Lower lobe of right lung (tissue), 2 donors: Measurements from ENCODE around the gene BBX. TPM values are rescaled to one million over a fixed set of nuclear protein-coding genes. Genes with fewer than 3 reads are reported as not detected.
A peak's percentile ranks its signal among the peaks of the same experiment; 100 is the strongest.

Experiments
- ATAC-seq, 2 donors: fragments of 200-7000 bp; cut with Tn5 transposase; one replicate each; pipeline ENCODE4 v1.9.1; 2020 to 2022; ENCODE audit warnings: mild to moderate bottlenecking in 2 of 2, moderate library complexity in 2 of 2
- DNase-seq: peaks from one replicate; pipeline ENCODE4 v3.0.0-alpha.2; 2020
- H3K27ac ChIP-seq: fragments of 200-600 bp; one replicate; pipeline ENCODE4 v1.8.0; 2022
- H3K27me3 ChIP-seq: fragments of 200-600 bp; one replicate; pipeline ENCODE4 v1.8.0; 2022; ENCODE audit warnings: low read depth
- H3K36me3 ChIP-seq: fragments of 200-600 bp; one replicate; pipeline ENCODE4 v1.8.0; 2022; ENCODE audit warnings: mild to moderate bottlenecking
- H3K4me1 ChIP-seq: fragments of 200-600 bp; one replicate; pipeline ENCODE4 v1.8.0; 2022
- H3K4me3 ChIP-seq: fragments of 200-600 bp; one replicate; pipeline ENCODE4 v1.8.0; 2022; ENCODE audit warnings: mild to moderate bottlenecking
- H3K9me3 ChIP-seq: fragments of 200-600 bp; one replicate; pipeline ENCODE4 v1.8.0; 2022
- intact Hi-C: fragments of 100-400 bp; cut with DNase I; formaldehyde crosslinking; loops from one replicate; pipeline ENCODE4 v1.11.0; 2022
- total RNA-seq: library from RNA; stranded (reverse); fragmentation: NEBNext Ultra II Directional; extraction: Animal tissue kit (Norgen Biotek cat#: 25700); gene quantifications from one replicate; pipeline ENCODE4 v1.2.1, GENCODE V29; 2021
- TF ChIP-seq, protein P1 (sequence below): fragments of 200-600 bp; IDR thresholded peaks from one replicate; pipeline ENCODE4 v1.8.0; 2022; ENCODE audit warnings: antibody characterized with exemption, mild to moderate bottlenecking
- donor health status: DM: no; HTN: yes; CAD: no; lungs with severe emphysema.

The BBX gene
- total RNA-seq, 1 donor from 2014 or later: 58.3 TPM

DNA sequence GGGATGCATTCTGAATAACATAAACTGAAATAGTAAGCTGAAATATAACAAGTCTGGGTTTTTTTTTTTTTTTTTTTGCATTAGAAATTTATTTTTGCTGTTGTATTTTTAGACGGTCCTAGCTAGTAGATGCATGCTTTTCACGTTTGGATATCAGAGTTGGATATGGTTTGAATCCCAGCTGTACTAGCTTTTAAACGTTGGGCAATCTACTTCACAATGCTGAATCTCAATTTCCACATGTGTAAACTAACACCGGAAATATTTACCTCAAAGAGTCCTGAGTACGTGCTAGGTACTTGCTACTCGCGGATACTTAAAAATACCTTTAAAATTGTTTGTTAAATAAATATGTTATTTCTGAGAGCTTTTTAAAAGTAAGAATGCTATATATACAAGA is 139.8 kb downstream of the BBX start:
- H3K27ac ChIP-seq: peak overlapping the region; percentile 25
- peaks cover 30% of the 10 kb centered on the region for H3K4me1 ChIP-seq
- intact Hi-C loops: no loop called here
- TF ChIP-seq, protein P1, sequence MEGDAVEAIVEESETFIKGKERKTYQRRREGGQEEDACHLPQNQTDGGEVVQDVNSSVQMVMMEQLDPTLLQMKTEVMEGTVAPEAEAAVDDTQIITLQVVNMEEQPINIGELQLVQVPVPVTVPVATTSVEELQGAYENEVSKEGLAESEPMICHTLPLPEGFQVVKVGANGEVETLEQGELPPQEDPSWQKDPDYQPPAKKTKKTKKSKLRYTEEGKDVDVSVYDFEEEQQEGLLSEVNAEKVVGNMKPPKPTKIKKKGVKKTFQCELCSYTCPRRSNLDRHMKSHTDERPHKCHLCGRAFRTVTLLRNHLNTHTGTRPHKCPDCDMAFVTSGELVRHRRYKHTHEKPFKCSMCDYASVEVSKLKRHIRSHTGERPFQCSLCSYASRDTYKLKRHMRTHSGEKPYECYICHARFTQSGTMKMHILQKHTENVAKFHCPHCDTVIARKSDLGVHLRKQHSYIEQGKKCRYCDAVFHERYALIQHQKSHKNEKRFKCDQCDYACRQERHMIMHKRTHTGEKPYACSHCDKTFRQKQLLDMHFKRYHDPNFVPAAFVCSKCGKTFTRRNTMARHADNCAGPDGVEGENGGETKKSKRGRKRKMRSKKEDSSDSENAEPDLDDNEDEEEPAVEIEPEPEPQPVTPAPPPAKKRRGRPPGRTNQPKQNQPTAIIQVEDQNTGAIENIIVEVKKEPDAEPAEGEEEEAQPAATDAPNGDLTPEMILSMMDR: no peak
- H3K36me3 ChIP-seq: no peaks in the 10 kb centered on the region
- H3K9me3 ChIP-seq: no peaks in the 10 kb centered on the region
- no peaks in the 10 kb centered on the region for H3K27me3 ChIP-seq
- ATAC-seq: peak; percentile 70 to 78
- no peak for DNase-seq
- peak overlapping the region; percentile 15 for H3K4me3 ChIP-seq

DNA sequence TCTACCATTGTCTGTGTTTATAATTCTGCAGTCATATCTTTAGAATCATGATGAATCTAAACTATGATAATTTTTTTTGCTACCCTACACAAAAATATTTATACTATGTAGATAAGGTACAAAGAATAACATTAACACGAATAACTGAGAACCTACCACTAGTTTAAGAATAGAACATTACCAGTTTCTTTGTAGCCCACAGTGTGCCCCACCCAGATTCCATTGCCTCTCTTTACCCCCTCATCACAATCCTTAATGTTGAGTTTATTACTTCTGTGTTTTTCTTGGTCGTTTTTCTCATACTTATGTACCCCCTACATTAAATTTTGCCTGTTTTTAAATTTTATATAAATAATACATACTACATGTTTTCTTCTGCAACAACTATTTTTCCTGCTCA is 140.5 kb downstream of the BBX start:
- DNase-seq: no peak
- Histone ChIP-seq H3K4me1 (peaks cover 30% of the 10 kb centered on the region), H3K27ac (no peak overlapping the region), H3K36me3 (no peaks in the 10 kb centered on the region), H3K27me3 (no peaks in the 10 kb centered on the region), H3K9me3 (no peaks in the 10 kb centered on the region), H3K4me3 (no peak overlapping the region)
- ATAC-seq: no peak
- intact Hi-C loops: no loop called here
- TF ChIP-seq, protein P1: no peak

DNA sequence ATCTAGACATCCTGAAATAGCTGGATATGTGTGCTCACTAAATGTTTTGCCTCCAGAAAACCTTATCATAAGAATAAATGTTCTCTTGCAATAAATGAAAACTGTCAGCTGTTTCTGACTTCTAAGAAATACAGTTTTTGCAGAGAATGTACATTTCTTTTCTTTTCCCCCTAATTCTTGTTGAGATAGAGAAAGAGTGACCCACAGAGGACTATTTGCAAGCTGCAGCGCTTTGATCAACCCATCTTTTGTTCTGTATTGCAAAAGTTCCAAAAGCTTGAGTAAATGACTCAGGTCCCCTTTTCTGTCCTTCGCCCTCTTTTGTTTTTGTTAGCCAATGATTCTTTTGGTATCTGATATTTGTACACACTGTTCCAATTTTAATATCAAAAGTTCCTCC is 141.9 kb downstream of the BBX start:
- no peak for ATAC-seq

DNA sequence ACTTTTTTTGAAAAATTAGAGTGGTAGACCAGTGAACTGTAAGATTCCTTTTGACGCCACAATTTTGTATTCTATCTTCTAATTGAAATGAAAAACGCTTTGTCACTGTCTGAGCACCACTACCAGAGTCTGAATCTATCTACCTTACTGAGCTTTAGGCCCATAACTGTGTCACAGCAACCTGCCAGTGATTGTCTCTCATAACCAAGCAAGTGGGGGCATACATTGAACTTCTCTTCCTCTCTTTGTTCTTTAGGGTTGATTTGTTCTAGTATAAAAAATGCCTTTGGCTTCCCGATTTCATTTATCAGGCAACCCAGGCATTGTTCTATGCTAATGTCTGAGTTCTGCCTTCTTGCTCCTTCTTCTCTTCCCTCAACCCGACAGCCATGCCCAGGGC is 142.6 kb downstream of the BBX start:
- no peak overlapping the region for H3K4me3 ChIP-seq
- TF ChIP-seq, protein P1: no peak
- ATAC-seq (no peak), DNase-seq (no peak)
- H3K4me1 ChIP-seq: peaks cover 30% of the 10 kb centered on the region
- no peaks in the 10 kb centered on the region for H3K27me3 ChIP-seq
- H3K9me3 ChIP-seq: no peaks in the 10 kb centered on the region
- H3K27ac ChIP-seq: no peak overlapping the region
- intact Hi-C loops: no loop called here
- H3K36me3 ChIP-seq: no peaks in the 10 kb centered on the region

More for the DNA sequence above, 141.9 kb downstream of the BBX start:
- Histone ChIP-seq H3K9me3 (no peaks in the 10 kb centered on the region), H3K27me3 (no peaks in the 10 kb centered on the region), H3K4me3 (no peak overlapping the region), H3K36me3 (no peaks in the 10 kb centered on the region), H3K4me1 (peaks cover 30% of the 10 kb centered on the region), H3K27ac (no peak overlapping the region)
- TF ChIP-seq, protein P1: no peak
- DNase-seq: no peak
- intact Hi-C loops: no loop called here

DNA sequence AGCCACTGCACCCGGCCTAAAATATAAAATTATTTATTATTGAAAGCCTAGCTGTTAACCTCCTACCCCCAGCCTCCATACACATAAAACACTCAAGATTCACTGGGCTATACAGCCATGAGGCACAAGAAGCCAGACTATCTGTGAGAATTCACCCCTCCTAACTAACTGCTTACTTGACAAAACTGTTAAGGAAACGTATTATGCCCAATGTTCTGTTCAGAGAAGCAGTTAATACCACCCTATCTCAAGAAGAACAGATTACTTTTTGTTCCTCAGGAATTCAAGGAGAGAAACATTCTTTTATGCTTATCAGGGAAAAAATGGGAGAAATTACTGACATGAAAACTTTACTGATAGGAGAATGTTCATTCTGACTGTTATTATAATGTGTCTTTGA is 144.1 kb downstream of the BBX start:
- DNase-seq: no peak
- TF ChIP-seq, protein P1: no peak
- H3K4me3 ChIP-seq: no peak overlapping the region
- no peaks in the 10 kb centered on the region for H3K36me3 ChIP-seq
- H3K4me1 ChIP-seq: peaks cover 15% of the 10 kb centered on the region
- intact Hi-C loops: no loop called here
- no peak overlapping the region for H3K27ac ChIP-seq
- no peaks in the 10 kb centered on the region for H3K27me3 ChIP-seq
- no peaks in the 10 kb centered on the region for H3K9me3 ChIP-seq
- ATAC-seq: no peak

DNA sequence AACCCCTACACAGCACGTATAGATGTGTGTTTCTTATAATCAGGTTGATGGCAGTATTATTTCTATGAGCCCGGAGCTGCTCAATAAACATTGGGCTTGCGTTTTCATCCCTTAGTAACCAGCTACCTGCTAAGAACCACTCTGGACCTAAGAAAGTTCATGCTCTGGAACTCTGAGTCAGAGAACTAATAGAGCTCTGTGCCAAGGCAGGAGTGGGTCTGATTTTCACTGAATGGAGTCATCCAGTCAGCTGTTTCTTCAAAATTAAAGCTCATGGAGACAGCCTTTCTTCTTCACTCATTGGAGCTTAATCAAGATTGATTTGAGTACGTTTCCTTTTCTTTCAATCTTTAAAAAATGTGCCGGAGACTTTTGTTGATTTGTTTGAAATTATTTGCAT is 145.7 kb downstream of the BBX start:
- Histone ChIP-seq H3K4me3 (no peak overlapping the region), H3K27me3 (no peaks in the 10 kb centered on the region), H3K9me3 (no peaks in the 10 kb centered on the region), H3K27ac (no peak overlapping the region), H3K36me3 (no peaks in the 10 kb centered on the region), H3K4me1 (no peaks in the 10 kb centered on the region)
- TF ChIP-seq, protein P1: no peak
- intact Hi-C loops: no loop called here
- ATAC-seq (no peak), DNase-seq (no peak)
